MCF 10A (cell line): ENCODE results near the gene PLEKHA7. TPM values are rescaled to one million over a fixed set of nuclear protein-coding genes. Genes with fewer than 3 reads are reported as not detected.

Experiments
- BruUV-seq: library from RNA; stranded (reverse); fragments of 400-500 nt; replicated peaks from 2 replicates; lab custom pipeline; 2021; lab: Mats Ljungman, UMichigan
- CTCF ChIA-PET: fragments of 300-600 bp; sonication (Branson Sonifier 250); formaldehyde crosslinking; extraction: SDS; loops from one replicate; lab custom pipeline; 2021; ENCODE audit warnings: antibody characterized with exemption, inconsistent platforms; lab: Yijun Ruan, JAX
- POLR2A ChIA-PET: fragments of 300-600, 350-650 bp; sonication (Branson Sonifier 250); formaldehyde crosslinking; extraction: SDS; loops from one replicate; lab custom pipeline; 2020; ENCODE audit warnings: antibody characterized with exemption, inconsistent platforms; lab: Yijun Ruan, JAX
- DNase-seq: peaks from one replicate; pipeline ENCODE4 v3.0.0-alpha.2; 2018; ENCODE audit not compliant: unreplicated experiment
- H3K27ac Mint-ChIP-seq: one replicate; pipeline ENCODE4 v1.8.0; 2022; ENCODE audit warnings: mild to moderate bottlenecking, low read depth, mixed read lengths; ENCODE audit not compliant: unreplicated experiment
- H3K27me3 Mint-ChIP-seq: one replicate; pipeline ENCODE4 v1.8.0; 2022; ENCODE audit warnings: mixed read lengths; ENCODE audit not compliant: insufficient read depth, unreplicated experiment
- H3K36me3 Mint-ChIP-seq: one replicate; pipeline ENCODE4 v1.8.0; 2022; ENCODE audit warnings: mild to moderate bottlenecking, moderate library complexity, mixed read lengths; ENCODE audit not compliant: insufficient read depth, unreplicated experiment
- H3K4me1 Mint-ChIP-seq: one replicate; pipeline ENCODE4 v1.8.0; 2022; ENCODE audit warnings: mixed read lengths; ENCODE audit not compliant: insufficient read depth, unreplicated experiment
- H3K4me3 Mint-ChIP-seq: one replicate; pipeline ENCODE4 v1.8.0; 2022; ENCODE audit warnings: mild to moderate bottlenecking, moderate library complexity, mixed read lengths; ENCODE audit not compliant: unreplicated experiment
- H3K9me3 Mint-ChIP-seq: one replicate; pipeline ENCODE4 v1.8.0; 2022; ENCODE audit warnings: mixed read lengths; ENCODE audit not compliant: unreplicated experiment
- intact Hi-C: fragments of 100-400 bp; cut with micrococcal nuclease; formaldehyde crosslinking; loops from 2 replicates; pipeline ENCODE4 v1.14.1; 2022
- total RNA-seq: library from RNA; stranded (reverse); gene quantifications from 2 replicates; pipeline ENCODE4 v1.2.3, GENCODE V29; 2022
- TF ChIP-seq, protein P1 (sequence below): fragments of 200-600 bp; IDR thresholded peaks from one replicate; pipeline ENCODE4 v1.8.0; 2022; ENCODE audit warnings: antibody characterized with exemption, mild to moderate bottlenecking; ENCODE audit not compliant: unreplicated experiment

Gene PLEKHA7
- total RNA-seq, 1 experiment from 2014 or later = 2.8 TPM

DNA sequence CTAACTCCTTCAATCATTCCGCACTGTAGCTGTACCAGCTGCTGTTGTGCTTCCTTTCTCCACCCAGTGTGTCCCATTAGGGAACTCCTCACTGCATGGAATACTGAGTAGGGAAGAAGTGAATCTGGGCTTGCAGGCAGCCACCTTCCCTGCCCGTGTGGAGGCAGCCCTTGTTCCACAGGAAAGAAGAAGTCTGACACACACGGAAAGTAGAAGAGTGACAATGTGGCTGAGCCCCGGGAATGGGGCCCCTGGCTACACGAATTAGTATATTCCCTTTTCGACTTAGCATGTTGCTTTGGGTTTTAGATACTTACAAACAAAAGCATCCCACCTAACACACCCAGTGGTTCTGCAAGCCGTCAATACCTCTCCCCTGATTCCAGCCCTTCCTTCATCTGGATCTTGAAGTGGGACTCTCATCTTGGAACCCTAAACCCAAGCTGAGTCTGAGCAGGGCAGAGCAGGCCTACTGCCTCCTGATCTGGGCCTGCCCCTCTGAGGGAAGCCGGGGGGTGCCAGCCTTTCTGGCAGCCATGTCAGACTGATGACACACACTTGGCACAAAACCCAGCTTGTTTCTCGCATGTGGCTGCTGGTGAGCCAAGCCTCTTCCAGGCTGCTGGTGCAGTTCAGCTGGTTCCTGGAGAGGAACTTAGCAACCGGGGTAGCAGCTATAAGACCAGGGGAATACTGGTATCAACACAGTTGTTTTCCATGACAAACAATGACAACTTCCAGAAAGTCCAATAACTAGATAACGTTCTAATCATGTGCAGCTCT lies 204.1 kb downstream of the PLEKHA7 start:
- CTCF ChIA-PET = interaction anchor here (0.9 to 4.5 kb wide), 8 partner anchors 10 to 253 kb away, joined by 3 to 44 read pairs (median 4); no protein-coding TSS in a partner anchor
- intact Hi-C loops = no loop called here
- TF ChIP-seq, protein P1, sequence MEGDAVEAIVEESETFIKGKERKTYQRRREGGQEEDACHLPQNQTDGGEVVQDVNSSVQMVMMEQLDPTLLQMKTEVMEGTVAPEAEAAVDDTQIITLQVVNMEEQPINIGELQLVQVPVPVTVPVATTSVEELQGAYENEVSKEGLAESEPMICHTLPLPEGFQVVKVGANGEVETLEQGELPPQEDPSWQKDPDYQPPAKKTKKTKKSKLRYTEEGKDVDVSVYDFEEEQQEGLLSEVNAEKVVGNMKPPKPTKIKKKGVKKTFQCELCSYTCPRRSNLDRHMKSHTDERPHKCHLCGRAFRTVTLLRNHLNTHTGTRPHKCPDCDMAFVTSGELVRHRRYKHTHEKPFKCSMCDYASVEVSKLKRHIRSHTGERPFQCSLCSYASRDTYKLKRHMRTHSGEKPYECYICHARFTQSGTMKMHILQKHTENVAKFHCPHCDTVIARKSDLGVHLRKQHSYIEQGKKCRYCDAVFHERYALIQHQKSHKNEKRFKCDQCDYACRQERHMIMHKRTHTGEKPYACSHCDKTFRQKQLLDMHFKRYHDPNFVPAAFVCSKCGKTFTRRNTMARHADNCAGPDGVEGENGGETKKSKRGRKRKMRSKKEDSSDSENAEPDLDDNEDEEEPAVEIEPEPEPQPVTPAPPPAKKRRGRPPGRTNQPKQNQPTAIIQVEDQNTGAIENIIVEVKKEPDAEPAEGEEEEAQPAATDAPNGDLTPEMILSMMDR = no peak
- H3K9me3 Mint-ChIP-seq = no peaks in the 10 kb centered on the region
- POLR2A ChIA-PET = interaction anchor here (0.7 to 1.1 kb wide), 4 partner anchors 13 to 161 kb away, joined by 3 to 4 read pairs (median 3); no protein-coding TSS in a partner anchor
- H3K4me3 Mint-ChIP-seq = no peak overlapping the region
- no peaks in the 10 kb centered on the region for H3K27me3 Mint-ChIP-seq
- H3K4me1 Mint-ChIP-seq = peaks cover 5% of the 10 kb centered on the region
- no peak overlapping the region for H3K27ac Mint-ChIP-seq
- peak; percentile 68 for DNase-seq
- no peaks in the 10 kb centered on the region for H3K36me3 Mint-ChIP-seq
- BruUV-seq = no TSS peak

DNA sequence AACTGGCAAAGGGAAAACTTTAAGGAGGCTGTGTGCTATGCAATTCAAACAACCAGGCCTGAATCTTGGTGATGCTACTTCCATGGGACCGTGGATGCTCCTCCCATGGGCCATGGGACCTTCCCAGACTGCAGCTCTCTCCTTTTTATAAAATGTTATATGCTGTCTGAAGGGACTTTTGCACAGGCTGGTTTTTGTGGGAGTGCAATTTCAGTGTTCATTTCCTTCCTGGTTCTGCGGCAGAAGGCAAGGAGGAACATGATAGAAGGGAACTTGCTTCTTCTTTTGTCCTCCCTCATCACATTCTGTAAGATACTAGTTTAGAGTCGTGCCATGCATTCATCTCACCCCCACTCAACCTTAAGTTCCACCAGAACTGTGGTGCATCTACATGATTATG lies 206.9 kb downstream of the PLEKHA7 start:
- POLR2A ChIA-PET = no interaction called here
- TF ChIP-seq, protein P1 = no peak
- no peaks in the 10 kb centered on the region for H3K36me3 Mint-ChIP-seq
- no peak overlapping the region for H3K27ac Mint-ChIP-seq
- no peak for DNase-seq
- H3K4me3 Mint-ChIP-seq = no peak overlapping the region
- BruUV-seq = no TSS peak
- no peaks in the 10 kb centered on the region for H3K27me3 Mint-ChIP-seq
- intact Hi-C loops = no loop called here
- peaks cover 5% of the 10 kb centered on the region for H3K4me1 Mint-ChIP-seq
- H3K9me3 Mint-ChIP-seq = no peaks in the 10 kb centered on the region
- CTCF ChIA-PET = interaction anchor here (0.6 to 2.1 kb wide), 5 partner anchors 13 to 227 kb away, joined by 3 to 7 read pairs (median 3); no protein-coding TSS in a partner anchor

DNA sequence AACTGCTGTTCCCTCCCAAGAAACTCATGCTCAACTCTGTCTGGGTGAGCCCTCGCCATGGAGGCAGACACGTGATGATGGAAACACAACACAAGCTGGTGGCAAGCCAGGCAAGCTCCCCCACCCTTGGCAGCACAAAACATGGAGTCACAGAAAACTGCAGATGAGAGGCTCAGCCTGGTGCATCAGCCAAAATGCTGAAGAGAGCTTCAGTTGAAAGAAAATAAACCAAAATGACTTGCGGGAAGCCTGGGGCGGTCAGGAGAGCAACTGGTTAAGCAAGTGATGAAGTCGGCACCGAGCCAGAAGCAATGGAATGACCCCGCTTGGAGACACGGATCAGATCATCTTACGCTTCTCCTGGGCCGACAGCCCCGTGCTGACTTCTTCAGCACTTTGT lies 207.4 kb downstream of the PLEKHA7 start:
- POLR2A ChIA-PET = no interaction called here

DNA sequence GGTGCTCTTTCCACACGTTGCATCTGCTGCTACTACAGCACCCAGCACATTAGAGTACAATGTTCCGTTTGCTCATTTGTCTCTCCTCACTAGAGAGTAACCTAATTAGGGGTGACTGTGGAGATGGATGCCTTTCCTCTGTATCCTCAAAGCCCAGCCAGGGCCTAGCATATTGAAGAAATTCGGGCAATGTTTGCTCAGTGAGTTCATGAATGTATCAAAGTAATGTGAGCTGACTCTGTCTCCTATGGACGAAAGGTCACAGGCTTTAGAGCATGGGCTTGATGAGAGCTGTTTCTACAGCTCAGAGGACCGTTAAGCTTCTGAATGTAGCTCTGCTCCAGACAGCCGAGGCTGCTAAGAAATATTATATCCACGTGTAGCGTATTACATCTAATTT lies 208.3 kb downstream of the PLEKHA7 start:
- Mint-ChIP-seq H3K27me3 (no peaks in the 10 kb centered on the region), H3K4me1 (peaks cover 5% of the 10 kb centered on the region), H3K27ac (no peak overlapping the region), H3K4me3 (no peak overlapping the region), H3K36me3 (no peaks in the 10 kb centered on the region), H3K9me3 (no peaks in the 10 kb centered on the region)
- CTCF ChIA-PET = interaction anchor here (0.8 to 2.1 kb wide), 3 partner anchors 9 to 21 kb away, joined by 5 to 7 read pairs (median 7); no protein-coding TSS in a partner anchor
- DNase-seq = no peak
- BruUV-seq = no TSS peak
- intact Hi-C loops = no loop called here
- TF ChIP-seq, protein P1 = no peak
- POLR2A ChIA-PET = no interaction called here

More for the DNA sequence above, 207.4 kb downstream of the PLEKHA7 start:
- no TSS peak for BruUV-seq
- intact Hi-C loops = no loop called here
- Mint-ChIP-seq H3K27me3 (no peaks in the 10 kb centered on the region), H3K36me3 (no peaks in the 10 kb centered on the region), H3K4me1 (peaks cover 5% of the 10 kb centered on the region), H3K27ac (no peak overlapping the region), H3K4me3 (no peak overlapping the region), H3K9me3 (no peaks in the 10 kb centered on the region)
- TF ChIP-seq, protein P1 = no peak
- DNase-seq = no peak
- CTCF ChIA-PET = interaction anchor here (0.7 to 2.1 kb wide), 4 partner anchors 9 to 22 kb away, joined by 4 to 7 read pairs (median 5); no protein-coding TSS in a partner anchor
